ENCODE measurements around the gene PRELP. TPM values are rescaled to one million over a fixed set of nuclear protein-coding genes. Genes with fewer than 3 reads are reported as not detected.

Gene PRELP
- total and polyA plus RNA-seq, 10 of the 15 experiments (the other 5 are each of a cell fraction or from before 2014, with no cell fraction given) = 0.03 to 0.05 TPM; not detected in 8

DNA sequence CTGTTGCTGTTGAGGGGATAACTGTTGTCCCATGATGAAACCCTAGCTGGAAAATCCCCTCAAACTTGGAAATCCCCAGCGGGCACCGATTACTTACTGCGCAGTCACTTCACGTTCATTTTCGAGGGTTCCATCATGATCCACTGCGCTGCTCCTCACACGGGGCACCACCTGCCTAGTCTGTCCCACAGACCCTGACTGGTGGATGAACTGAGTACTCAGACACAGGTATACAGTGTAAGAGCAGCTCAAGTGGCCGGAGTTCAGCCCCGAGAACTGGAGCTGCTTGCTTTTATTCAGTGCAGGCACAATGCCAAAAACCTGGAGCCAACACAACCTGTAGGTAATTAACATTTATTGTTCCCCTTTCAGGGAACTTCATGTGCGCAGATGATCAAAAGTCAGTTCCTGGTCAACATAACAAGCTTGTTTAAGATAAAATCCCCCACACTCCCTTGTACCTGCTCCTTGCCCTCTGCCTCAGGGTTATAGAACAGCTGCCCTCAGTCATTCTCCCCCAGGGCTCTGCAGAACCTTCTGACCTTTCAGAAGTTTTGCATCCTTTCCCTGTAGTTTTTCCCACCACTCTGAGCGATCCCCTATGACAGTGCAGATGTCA is 46.5 kb upstream of the PRELP start:
- ATAC-seq (peak; percentile 97), DNase-seq (ENCODE audit: low read depth, low spot score) (peak; percentile 70), FAIRE-seq (no peak)
- Histone ChIP-seq H3K79me2 (ENCODE audit: control insufficient read depth, insufficient read depth, low read length) (no peaks in the 10 kb centered on the region), H3K4me1 (ENCODE audit: control insufficient read depth, insufficient read depth, low read length) (peaks cover 13% of the 10 kb centered on the region), H3K36me3 (ENCODE audit: control insufficient read depth in 2 of 2, insufficient read depth in 2 of 2, low read length in 1 of 2) (no peaks in the 10 kb centered on the region), H2AFZ (ENCODE audit: control insufficient read depth, low read depth, low read length) (peak overlapping the region; percentile 56), H3K27ac (ENCODE audit: control insufficient read depth, insufficient read depth) (peak overlapping the region; percentile 70), H3K4me2 (ENCODE audit: control insufficient read depth, insufficient read depth) (peak overlapping the region; percentile 72), H3K9ac (ENCODE audit: control insufficient read depth, insufficient read depth, low read length) (peak overlapping the region; percentile 24; the same call in 1 of the 2 replicates), H3K9me3 (replicated peaks; ENCODE audit: control insufficient read depth, insufficient read depth, low read length) (no peaks in the 10 kb centered on the region), H4K20me1 (ENCODE audit: control insufficient read depth, insufficient read depth) (no peaks in the 10 kb centered on the region), H3K4me3 (no peak overlapping the region), H3K27me3 (replicated peaks in 1 of 2; ENCODE audit: control insufficient read depth in 2 of 2, insufficient read depth in 2 of 2, low read length in 1 of 2) (no peaks in the 10 kb centered on the region)
- CTCF ChIA-PET = interaction anchor here (0.8 to 7.7 kb wide), 15 partner anchors 10 to 162 kb away, joined by 3 to 61 read pairs (median 4); no protein-coding TSS in a partner anchor
- in situ Hi-C loops (cut with MboI) = no loop called here
- intact Hi-C loops (cut with micrococcal nuclease; ENCODE audit: unreplicated experiment) = loop anchor here (1.0 kb wide), 1 partner anchor 48 kb away; no protein-coding TSS in a partner anchor
- POLR2A ChIA-PET = interaction anchor here (0.7 to 3.2 kb wide), 8 partner anchors 43 to 154 kb away, joined by 3 to 26 read pairs (median 3); no protein-coding TSS in a partner anchor
- BruUV-seq (replicated peaks) = TSS peak; percentile 86
- 5% methylated on average over 11 of the region's 11 CpGs for WGBS (ENCODE audit: insufficient coverage, insufficient replicate concordance, low lambda C conversion rate, missing lambda C conversion rate)
- RAD21 ChIA-PET (ENCODE audit: unreplicated experiment) = interaction anchor here (0.9 to 3.2 kb wide), 12 partner anchors 10 to 162 kb away, joined by 3 to 39 read pairs (median 4); no protein-coding TSS in a partner anchor
- SMC1A ChIA-PET (ENCODE audit: uncharacterized antibody, unreplicated experiment) = interaction anchor here (0.6 to 2.4 kb wide), 20 partner anchors 11 to 156 kb away, joined by 3 to 16 read pairs (median 4); no protein-coding TSS in a partner anchor
- peak; percentile 57; the same call in 1 of the 2 replicates for TF ChIP-seq DPF2 (IDR thresholded peaks at IDR 0.05)
- no peak for TF ChIP-seq KDM1A (IDR thresholded peaks at IDR 0.05; ENCODE audit: borderline replicate concordance)
- TF ChIP-seq MEF2B (IDR thresholded peaks at IDR 0.05; ENCODE audit: partially characterized antibody, poor library complexity, severe bottlenecking) = peak; percentile 32
- TF ChIP-seq PAX5 (IDR thresholded peaks at IDR 0.05; ENCODE audit: borderline replicate concordance, low read depth, low read length) = 0 out of 2 replicates have a peak, but pooled peaks have one; percentile 9
- TF ChIP-seq FOS (IDR thresholded peaks at IDR 0.05; ENCODE audit: borderline replicate concordance, extremely low read depth, insufficient read length) = no peak
- TF ChIP-seq, protein P1, sequence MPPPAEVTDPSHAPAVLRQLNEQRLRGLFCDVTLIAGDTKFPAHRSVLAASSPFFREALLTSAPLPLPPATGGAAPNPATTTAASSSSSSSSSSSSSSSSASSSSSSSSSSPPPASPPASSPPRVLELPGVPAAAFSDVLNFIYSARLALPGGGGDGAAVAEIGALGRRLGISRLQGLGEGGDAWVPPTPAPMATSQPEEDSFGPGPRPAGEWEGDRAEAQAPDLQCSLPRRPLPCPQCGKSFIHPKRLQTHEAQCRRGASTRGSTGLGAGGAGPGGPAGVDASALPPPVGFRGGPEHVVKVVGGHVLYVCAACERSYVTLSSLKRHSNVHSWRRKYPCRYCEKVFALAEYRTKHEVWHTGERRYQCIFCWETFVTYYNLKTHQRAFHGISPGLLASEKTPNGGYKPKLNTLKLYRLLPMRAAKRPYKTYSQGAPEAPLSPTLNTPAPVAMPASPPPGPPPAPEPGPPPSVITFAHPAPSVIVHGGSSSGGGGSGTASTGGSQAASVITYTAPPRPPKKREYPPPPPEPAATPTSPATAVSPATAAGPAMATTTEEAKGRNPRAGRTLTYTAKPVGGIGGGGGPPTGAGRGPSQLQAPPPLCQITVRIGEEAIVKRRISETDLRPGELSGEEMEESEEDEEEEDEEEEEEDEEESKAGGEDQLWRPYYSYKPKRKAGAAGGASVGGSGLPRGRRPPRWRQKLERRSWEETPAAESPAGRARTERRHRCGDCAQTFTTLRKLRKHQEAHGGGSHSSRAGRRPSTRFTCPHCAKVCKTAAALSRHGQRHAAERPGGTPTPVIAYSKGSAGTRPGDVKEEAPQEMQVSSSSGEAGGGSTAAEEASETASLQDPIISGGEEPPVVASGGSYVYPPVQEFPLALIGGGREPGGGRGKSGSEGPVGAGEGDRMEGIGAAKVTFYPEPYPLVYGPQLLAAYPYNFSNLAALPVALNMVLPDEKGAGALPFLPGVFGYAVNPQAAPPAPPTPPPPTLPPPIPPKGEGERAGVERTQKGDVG (CRISPR knock-in tag; IDR thresholded peaks at IDR 0.05) = no peak
- TF ChIP-seq, protein P2, sequence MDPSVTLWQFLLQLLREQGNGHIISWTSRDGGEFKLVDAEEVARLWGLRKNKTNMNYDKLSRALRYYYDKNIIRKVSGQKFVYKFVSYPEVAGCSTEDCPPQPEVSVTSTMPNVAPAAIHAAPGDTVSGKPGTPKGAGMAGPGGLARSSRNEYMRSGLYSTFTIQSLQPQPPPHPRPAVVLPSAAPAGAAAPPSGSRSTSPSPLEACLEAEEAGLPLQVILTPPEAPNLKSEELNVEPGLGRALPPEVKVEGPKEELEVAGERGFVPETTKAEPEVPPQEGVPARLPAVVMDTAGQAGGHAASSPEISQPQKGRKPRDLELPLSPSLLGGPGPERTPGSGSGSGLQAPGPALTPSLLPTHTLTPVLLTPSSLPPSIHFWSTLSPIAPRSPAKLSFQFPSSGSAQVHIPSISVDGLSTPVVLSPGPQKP (IDR thresholded peaks at IDR 0.05; ENCODE audit: low read depth, low read length) = no peak
- TF ChIP-seq NFYA (IDR thresholded peaks at IDR 0.05; ENCODE audit: borderline replicate concordance, low read depth, low read length) = no peak
- TF ChIP-seq NFIC (IDR thresholded peaks at IDR 0.05; ENCODE audit: low read depth, low read length) = no peak
- TF ChIP-seq POLR2AphosphoS2 (IDR thresholded peaks at IDR 0.05; ENCODE audit: low read depth, low read length) = no peak
- 0 out of 2 replicates have a peak, but pooled peaks have one; percentile 11 for TF ChIP-seq BCL11A (IDR thresholded peaks at IDR 0.05; ENCODE audit: low read depth, low read length)
- TF ChIP-seq NRF1 (conservative IDR thresholded peaks at IDR 0.05; ENCODE audit: low read depth, low read length) = no peak
- peak in 1 of 2 experiments; percentile 48; a peak in 1 of 4 replicates for TF ChIP-seq EP300 (IDR thresholded peaks at IDR 0.05; ENCODE audit: borderline replicate concordance in 1 of 2, control insufficient read depth in 1 of 2, low read depth in 2 of 2, low read length in 2 of 2)
- peak; percentile 42; the same call in 1 of the 2 replicates for TF ChIP-seq MTA2 (IDR thresholded peaks at IDR 0.05; ENCODE audit: low read depth)
- 0 out of 2 replicates have a peak, but pooled peaks have one; percentile 59 for TF ChIP-seq TCF12 (IDR thresholded peaks at IDR 0.05; ENCODE audit: low read depth, low read length)
- peak; percentile 45; the same call in 1 of the 2 replicates for TF ChIP-seq YY1 (IDR thresholded peaks at IDR 0.05; ENCODE audit: low read depth, low read length)
- peak; percentile 16; the same call in 1 of the 2 replicates for TF ChIP-seq RUNX3 (IDR thresholded peaks at IDR 0.05; ENCODE audit: low read length)
- TF ChIP-seq ATF7 (IDR thresholded peaks at IDR 0.05; ENCODE audit: low read depth) = no peak; the same call in 1 of the 2 replicates

Measured in GM12878 (cell line).